Measurements from ENCODE around the gene CLASP1.

Gene CLASP1

GRCh38 chr2:121420486-121420885, 228.8 kb downstream of the CLASP1 start:
- TF ChIP-seq CTCF (IDR thresholded peaks at IDR 0.05; ENCODE audit: control insufficient read depth, extremely low read depth, insufficient read depth) = no peak
- DNase-seq (ENCODE audit: low read depth) = peak; percentile 54
- H3K4me3 ChIP-seq (ENCODE audit: low read depth, low read length) = no peak overlapping the region

GRCh38 chr2:121419081-121419699, 230.1 kb downstream of the CLASP1 start:
- no peak for TF ChIP-seq CTCF (IDR thresholded peaks at IDR 0.05; ENCODE audit: control insufficient read depth, extremely low read depth, insufficient read depth)
- H3K4me3 ChIP-seq (ENCODE audit: low read depth, low read length) = no peak overlapping the region
- DNase-seq (ENCODE audit: low read depth) = no peak

GRCh38 chr2:121418494-121419058, 230.7 kb downstream of the CLASP1 start:
- no peak for TF ChIP-seq CTCF (IDR thresholded peaks at IDR 0.05; ENCODE audit: control insufficient read depth, extremely low read depth, insufficient read depth)
- H3K4me3 ChIP-seq (ENCODE audit: low read depth, low read length) = no peak overlapping the region
- no peak for DNase-seq (ENCODE audit: low read depth)

GRCh38 chr2:121417826-121418225, 231.4 kb downstream of the CLASP1 start:
- H3K4me3 ChIP-seq (ENCODE audit: low read depth, low read length) = no peak overlapping the region
- no peak for TF ChIP-seq CTCF (IDR thresholded peaks at IDR 0.05; ENCODE audit: control insufficient read depth, extremely low read depth, insufficient read depth)
- no peak for DNase-seq (ENCODE audit: low read depth)

DNA sequence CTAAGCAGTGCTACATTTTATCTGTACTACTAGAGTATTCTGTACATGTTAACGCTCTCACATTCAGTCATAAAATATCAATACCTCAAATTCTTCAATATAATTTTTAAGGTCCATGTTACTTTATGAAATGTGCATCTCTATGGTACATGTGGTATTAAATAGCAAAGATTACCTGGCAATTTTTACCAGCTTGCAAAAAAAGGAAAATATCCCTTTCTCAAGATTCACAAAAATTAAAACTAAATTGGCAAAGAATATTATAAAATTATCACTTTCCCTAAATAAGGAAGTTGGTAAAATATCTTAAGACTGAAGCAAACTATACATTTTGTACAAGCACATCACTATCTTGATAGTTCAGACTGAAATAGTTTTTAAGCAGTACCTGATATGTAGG, 233.5 kb downstream of the CLASP1 start:
- no peak for TF ChIP-seq CTCF (IDR thresholded peaks at IDR 0.05; ENCODE audit: control insufficient read depth, extremely low read depth, insufficient read depth)
- DNase-seq (ENCODE audit: low read depth) = no peak
- no peak overlapping the region for H3K4me3 ChIP-seq (ENCODE audit: low read depth, low read length)

GRCh38 chr2:121412349-121412748, 236.9 kb downstream of the CLASP1 start:
- TF ChIP-seq CTCF (IDR thresholded peaks at IDR 0.05; ENCODE audit: control insufficient read depth, extremely low read depth, insufficient read depth) = no peak
- no peak overlapping the region for H3K4me3 ChIP-seq (ENCODE audit: low read depth, low read length)
- no peak for DNase-seq (ENCODE audit: low read depth)

DNA sequence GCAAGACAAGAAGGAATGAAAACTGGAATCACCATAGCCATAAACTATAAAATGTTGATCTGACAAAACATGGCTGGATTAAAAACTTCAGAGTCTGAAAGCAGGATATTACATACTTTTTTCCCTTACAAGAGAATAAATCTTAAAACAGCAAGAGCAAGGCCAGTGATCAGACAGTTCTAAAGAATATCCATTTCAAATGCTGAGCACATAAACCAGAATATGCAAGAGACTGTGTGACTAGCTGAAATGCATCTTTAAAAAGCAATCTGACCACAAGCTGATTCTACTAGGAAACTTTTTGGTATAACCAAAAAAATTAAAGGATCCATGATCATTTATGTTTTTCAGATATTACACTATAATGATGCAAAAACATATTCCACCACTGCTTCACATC, 239.3 kb downstream of the CLASP1 start:
- DNase-seq (ENCODE audit: low read depth) = no peak
- H3K4me3 ChIP-seq (ENCODE audit: low read depth, low read length) = no peak overlapping the region
- TF ChIP-seq CTCF (IDR thresholded peaks at IDR 0.05; ENCODE audit: control insufficient read depth, extremely low read depth, insufficient read depth) = no peak

All from LNCaP clone FGC (cell line).